ENCODE measurements around the gene DCST2.
A peak's percentile ranks its signal among the peaks of the same experiment; 100 is the strongest.

Gene DCST2

GRCh38 chr1:155022136-155022926 lies 11.2 kb downstream of the DCST2 start:
- TF ChIP-seq CTCF (IDR thresholded peaks at IDR 0.05; ENCODE audit: low read depth, low read length): no peak
- DNase-seq (ENCODE audit: extremely low read depth, low read depth): no peak

GRCh38 chr1:155019377-155020245 lies 14.0 kb downstream of the DCST2 start:
- no peak for DNase-seq (ENCODE audit: extremely low read depth, low read depth)
- no peak for TF ChIP-seq CTCF (IDR thresholded peaks at IDR 0.05; ENCODE audit: low read depth, low read length)

- no peak for TF ChIP-seq CTCF (IDR thresholded peaks at IDR 0.05; ENCODE audit: low read depth, low read length)
- no peak for DNase-seq (ENCODE audit: extremely low read depth, low read depth)
Observed at GRCh38 chr1:155018617-155019348, 14.8 kb downstream of the DCST2 start.

- TF ChIP-seq CTCF (IDR thresholded peaks at IDR 0.05; ENCODE audit: low read depth, low read length): no peak
Observed at GRCh38 chr1:155017946-155018316, 15.7 kb downstream of the DCST2 start.

GRCh38 chr1:155017041-155017945 lies 16.3 kb downstream of the DCST2 start:
- TF ChIP-seq CTCF (IDR thresholded peaks at IDR 0.05; ENCODE audit: low read depth, low read length): no peak; the same call in none of the 2 replicates

More at GRCh38 chr1:155017946-155018316, 15.7 kb downstream of the DCST2 start:
- no peak for DNase-seq (ENCODE audit: extremely low read depth, low read depth)

GRCh38 chr1:155016231-155016831 lies 17.2 kb downstream of the DCST2 start:
- TF ChIP-seq CTCF (IDR thresholded peaks at IDR 0.05; ENCODE audit: low read depth, low read length): no peak
- no peak for DNase-seq (ENCODE audit: extremely low read depth, low read depth)

More at GRCh38 chr1:155017041-155017945, 16.3 kb downstream of the DCST2 start:
- peak; percentile 68 for DNase-seq (ENCODE audit: extremely low read depth, low read depth)
